ENCODE results near the gene OR52K2.
"Not testable (repeated sequence)": the region's sequence is repeated elsewhere in the genome, so short reads cannot be mapped to it uniquely, and the experiment has no call there.

Gene OR52K2

GRCh38 chr11:4448995-4449394 is at the start of gene OR52K2:
OR52K2 (plus strand) TSS chr11:4449295; CDS start chr11:4449340, 45 bp downstream.
- no peak for DNase-seq

GRCh38 chr11:4406206-4406605 is 42.9 kb upstream of the OR52K2 start:
- not testable (repeated sequence) for DNase-seq

GRCh38 chr11:4416306-4416705 is 32.8 kb upstream of the OR52K2 start:
- DNase-seq, result no peak

- DNase-seq, result no peak
These were observed 32.3 kb upstream of the OR52K2 start for GRCh38 chr11:4416816-4417215.

GRCh38 chr11:4418403-4418802 is 30.7 kb upstream of the OR52K2 start:
- no peak for DNase-seq

- no peak for DNase-seq
These were observed 19.0 kb upstream of the OR52K2 start for GRCh38 chr11:4430051-4430450.

- no peak for DNase-seq
These were observed 15.2 kb upstream of the OR52K2 start for GRCh38 chr11:4433856-4434255.

- no peak for DNase-seq
These were observed 12.7 kb upstream of the OR52K2 start for GRCh38 chr11:4436411-4436810.

- DNase-seq, result no peak
These were observed 7.6 kb upstream of the OR52K2 start for GRCh38 chr11:4441515-4441914.

- no peak for DNase-seq
These were observed 5.7 kb upstream of the OR52K2 start for GRCh38 chr11:4443232-4443891.

GRCh38 chr11:4453118-4453517 is 4.0 kb downstream of the OR52K2 start:
- no peak for DNase-seq

GRCh38 chr11:4454021-4454420 is 4.9 kb downstream of the OR52K2 start:
- no peak for DNase-seq

GRCh38 chr11:4455419-4455818 is 6.3 kb downstream of the OR52K2 start:
- no peak for DNase-seq

- no peak for DNase-seq
These were observed 10.4 kb downstream of the OR52K2 start for GRCh38 chr11:4459500-4459899.

GRCh38 chr11:4460151-4460550 is 11.1 kb downstream of the OR52K2 start:
- no peak for DNase-seq

GRCh38 chr11:4464216-4465159 is 15.4 kb downstream of the OR52K2 start:
- no peak for DNase-seq

- DNase-seq, result no peak
These were observed 16.3 kb downstream of the OR52K2 start for GRCh38 chr11:4465407-4465806.

- DNase-seq, result no peak
These were observed 17.2 kb downstream of the OR52K2 start for GRCh38 chr11:4466131-4466870.

- no peak for DNase-seq
These were observed 17.9 kb downstream of the OR52K2 start for GRCh38 chr11:4466871-4467442.

- no peak for DNase-seq
These were observed 18.9 kb downstream of the OR52K2 start for GRCh38 chr11:4467811-4468606.

GRCh38 chr11:4479644-4480043 is 30.5 kb downstream of the OR52K2 start:
- no peak for DNase-seq

- no peak for DNase-seq
These were observed 31.6 kb downstream of the OR52K2 start for GRCh38 chr11:4480577-4481239.
